Adipose tissue (tissue), 3 donors: ENCODE results near the gene C15orf62. TPM values are rescaled to one million over a fixed set of nuclear protein-coding genes. Genes with fewer than 3 reads are reported as not detected.

Source experiments
- H3K27ac ChIP-seq: one replicate; pipeline ENCODE4 v1.5.1; 2013; ENCODE audit warnings: low read depth, low read length
- WGBS, 3 donors: extraction: QIAGEN DNeasy Blood & Tissue Kit; methylation state at CpG; one replicate each; pipeline ENCODE4 v1.1.7; 2013; 5-methylcytosine and 5-hydroxymethylcytosine counted together
- polyA plus RNA-seq, 3 donors: library from polyadenylated mRNA; stranded (reverse); fragments of 200-250 nt; gene quantifications; one replicate each; pipeline ENCODE4 v1.2.3, GENCODE V29; 2013
- donor health status: healthy with polysubstance abuse.
- donor health status: Bipolar disorder and iron deficiency.
- donor health status: healthy.

The C15orf62 gene
- polyA plus RNA-seq, 3 donors = 0.17 to 0.67 (median 0.33) TPM

DNA sequence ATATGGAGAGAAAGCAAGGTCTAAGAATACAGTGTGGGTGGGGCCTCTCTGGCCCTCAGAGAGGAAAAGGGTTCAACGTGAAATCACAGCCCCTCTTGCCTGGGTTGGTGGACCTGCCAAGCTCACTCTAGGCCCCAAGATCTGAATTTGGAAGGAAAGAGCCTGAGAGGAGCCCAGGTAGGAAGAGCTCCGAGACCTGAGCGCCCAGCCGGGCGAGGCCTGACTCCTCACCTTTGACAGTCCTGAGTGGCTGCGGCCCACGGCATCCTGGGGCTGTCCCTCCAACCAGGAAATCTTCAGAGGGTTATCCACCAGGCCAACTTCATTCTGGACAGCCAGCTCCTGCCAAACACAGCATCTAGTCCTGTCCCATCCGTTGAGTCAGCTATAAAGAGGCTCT is 3.7 kb downstream of the C15orf62 start:
- no peak overlapping the region for H3K27ac ChIP-seq
- 90 to 95% (median 93%) methylated on average over 8 of the region's 8 CpGs for WGBS, 3 donors

DNA sequence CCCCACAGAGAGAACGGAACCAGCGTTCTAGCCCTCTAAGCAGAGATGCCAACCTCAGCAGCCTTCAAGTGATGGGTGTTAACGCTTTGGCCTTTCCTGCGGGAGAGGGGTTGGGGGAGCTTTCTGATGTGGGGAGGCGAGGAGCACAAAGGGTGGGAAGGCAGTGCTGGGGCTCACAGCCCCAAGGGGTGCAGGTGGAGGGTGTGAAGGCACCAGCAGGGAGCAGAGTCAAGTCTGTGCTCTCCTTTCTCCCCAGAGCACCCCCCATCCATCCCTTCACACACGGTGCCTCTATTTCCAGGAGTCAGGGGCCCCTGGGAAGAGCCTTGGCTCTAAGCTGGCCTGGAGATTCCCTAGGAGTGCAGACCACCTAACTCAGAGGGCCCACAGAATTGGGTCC is 4.1 kb downstream of the C15orf62 start:
- 90 to 95% (median 94%) methylated on average over 6 of the region's 6 CpGs for WGBS, 3 donors
- no peak overlapping the region for H3K27ac ChIP-seq

DNA sequence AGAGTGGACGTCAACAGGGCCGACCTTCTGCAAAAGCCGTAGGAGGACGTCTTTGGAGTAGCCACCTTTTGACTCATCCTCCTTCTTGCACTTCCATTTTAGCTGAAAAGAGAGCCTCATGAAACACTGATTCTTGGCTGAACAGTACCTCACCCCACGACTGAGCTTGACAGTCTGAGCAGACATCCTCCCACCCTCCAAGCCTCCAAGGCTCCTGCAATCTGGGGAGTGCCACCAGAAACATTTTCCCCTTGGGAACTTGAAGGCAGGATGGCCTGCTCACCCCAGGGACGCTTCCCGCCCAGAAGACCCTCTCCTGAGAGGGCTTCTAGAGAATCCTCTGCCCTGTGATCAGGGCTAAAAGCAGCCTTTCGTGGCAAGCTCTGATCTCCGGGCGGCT is 5.2 kb downstream of the C15orf62 start:
- WGBS, 3 donors = 91 to 96% (median 92%) methylated on average over 10 of the region's 10 CpGs
- no peak overlapping the region for H3K27ac ChIP-seq

DNA sequence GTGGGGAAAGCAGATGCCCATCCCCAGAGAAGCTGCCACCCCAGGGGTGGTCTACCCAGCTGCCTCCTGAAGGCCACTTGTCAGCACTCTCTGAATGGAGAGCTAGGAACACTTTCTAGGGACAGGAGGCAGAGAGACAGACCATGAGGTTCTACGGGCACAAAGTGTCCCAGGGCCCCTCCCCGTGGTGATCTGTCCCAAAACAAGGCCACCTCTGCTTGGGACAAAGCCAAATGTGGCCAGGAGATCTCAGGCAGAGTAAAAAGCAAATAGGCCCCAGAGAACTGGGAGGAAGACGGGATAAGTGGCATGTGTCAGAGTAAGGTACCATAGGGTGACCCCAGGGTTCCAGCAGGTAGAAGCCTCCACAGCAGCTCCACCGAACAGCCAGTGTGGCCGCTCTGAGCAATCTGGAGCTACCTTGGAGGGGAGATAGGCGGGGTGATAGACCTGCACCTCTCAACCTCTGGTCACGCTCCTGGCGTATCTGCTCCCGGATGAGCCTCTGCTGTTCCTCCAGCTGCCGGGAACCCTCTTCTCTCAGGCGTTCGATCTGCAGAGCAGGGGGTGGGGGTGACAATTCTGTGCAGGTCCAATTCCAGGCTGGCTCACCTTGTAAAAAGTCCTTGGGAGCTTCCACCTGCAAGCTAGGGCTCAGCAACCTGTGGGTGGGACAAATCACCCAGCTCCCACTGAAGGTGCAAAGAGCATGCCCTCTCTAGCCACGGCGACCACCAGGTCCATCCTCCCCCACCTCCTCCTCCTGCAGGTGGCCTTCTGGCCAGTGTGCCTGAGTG is 6.2 kb downstream of the C15orf62 start:
- WGBS, 3 donors = 93 to 98% (median 97%) methylated on average over 14 of the region's 14 CpGs
- no peak overlapping the region for H3K27ac ChIP-seq

DNA sequence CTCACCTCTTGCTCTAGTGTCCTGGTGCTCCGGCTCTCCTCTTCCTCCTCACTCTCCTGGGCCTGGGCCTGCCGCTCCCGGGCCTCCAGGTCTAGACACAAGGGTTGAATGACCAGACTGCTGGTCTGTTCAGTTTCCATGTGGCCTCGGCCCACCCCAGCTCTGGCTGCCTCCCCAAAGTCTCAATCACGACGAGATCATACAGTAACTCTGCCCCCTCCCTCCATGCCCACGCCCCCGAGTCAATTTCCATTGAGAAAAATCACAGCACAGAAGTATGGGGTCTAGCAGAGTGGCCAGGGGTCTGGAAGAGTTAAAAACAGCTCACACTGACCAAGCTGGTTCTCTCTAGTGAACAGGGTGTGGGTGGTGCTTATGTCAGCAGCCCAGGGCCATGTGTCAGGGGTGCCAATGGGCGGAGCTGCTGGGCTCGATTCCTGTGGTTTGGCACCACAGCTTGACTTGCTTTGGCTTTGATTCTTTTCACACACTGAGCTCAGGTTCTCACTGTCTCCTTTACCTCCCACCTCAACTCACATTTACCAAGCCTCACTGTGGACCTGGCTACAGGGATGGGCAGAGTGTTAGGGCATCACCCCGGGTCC is 6.9 kb downstream of the C15orf62 start:
- H3K27ac ChIP-seq = no peak overlapping the region
- WGBS, 3 donors = 75 to 77% (median 76%) methylated on average over 11 of the region's 11 CpGs

DNA sequence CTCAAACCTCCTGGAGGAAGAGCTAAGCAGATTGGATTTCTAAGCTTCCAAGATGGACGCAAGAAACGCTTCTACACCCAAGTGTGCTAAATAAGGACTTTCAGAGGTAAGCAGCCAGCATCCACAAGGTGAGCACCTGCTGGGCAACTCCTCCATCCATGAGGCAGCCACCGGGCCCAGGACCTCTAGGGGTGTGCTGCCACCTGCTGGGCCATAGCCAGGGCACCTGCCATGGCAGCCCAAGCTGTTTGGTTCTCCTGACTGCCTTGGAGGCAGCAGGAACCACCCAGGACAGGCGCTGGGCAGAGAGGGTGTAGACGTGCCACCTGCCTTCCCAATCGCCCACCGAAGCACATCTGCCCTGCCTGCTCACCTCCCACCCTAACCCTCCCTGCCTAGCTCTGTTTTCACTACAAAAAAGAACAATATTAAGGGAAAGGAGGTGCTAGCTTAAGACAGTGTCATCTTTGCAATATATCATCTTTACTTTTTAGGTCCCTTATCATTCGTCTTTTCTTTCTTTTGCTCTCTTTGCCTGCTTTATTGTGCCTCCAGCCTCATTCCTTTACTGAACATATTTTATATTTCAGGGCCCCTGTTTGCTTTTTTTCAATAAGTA is 12.9 kb downstream of the C15orf62 start:
- no peak overlapping the region for H3K27ac ChIP-seq
- 31 to 68% (median 57%) methylated on average over 8 of the region's 8 CpGs for WGBS, 3 donors

DNA sequence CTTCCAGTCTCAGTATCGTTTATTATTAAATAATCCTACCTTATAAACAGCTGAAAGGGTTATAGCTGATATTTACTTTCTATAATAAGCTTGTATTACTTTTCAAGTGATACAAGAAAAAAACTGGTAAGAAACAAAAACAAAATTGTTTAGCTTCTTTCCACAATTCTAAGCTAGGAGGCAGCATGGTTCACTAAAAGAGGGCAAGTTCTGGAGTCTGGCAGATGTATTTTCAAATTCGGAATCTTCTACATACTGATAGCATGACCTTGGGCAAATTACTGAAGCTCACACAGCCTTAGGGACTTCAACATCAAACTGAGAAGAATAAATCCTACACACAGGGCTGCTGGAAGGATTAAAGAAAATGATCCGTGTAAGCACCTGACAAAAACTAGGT is 15.4 kb downstream of the C15orf62 start:
- no peak overlapping the region for H3K27ac ChIP-seq
- 58 to 83% (median 82%) methylated on average over 3 of the region's 3 CpGs for WGBS, 3 donors

DNA sequence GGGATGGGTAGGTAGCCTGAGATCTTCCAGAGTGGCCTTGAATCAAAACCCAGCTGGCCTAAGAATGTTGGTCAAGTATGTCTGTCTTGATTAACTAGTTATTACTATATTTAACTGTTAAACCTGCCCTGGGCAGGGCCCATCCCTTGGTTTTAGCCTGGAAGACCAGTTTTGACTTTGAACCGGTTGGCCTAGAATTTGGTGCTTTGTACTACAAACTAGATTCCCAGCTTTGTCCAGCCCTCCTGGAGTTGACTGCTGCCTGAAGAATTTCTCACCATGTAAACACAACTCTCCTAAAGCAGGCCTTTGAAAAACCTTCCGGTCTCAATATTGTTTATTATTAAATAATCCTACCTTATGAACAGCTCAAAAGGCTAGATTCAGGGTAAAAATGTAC is 16.0 kb downstream of the C15orf62 start:
- 61 to 90% (median 89%) methylated on average over 2 of the region's 2 CpGs for WGBS, 3 donors
- H3K27ac ChIP-seq = no peak overlapping the region

DNA sequence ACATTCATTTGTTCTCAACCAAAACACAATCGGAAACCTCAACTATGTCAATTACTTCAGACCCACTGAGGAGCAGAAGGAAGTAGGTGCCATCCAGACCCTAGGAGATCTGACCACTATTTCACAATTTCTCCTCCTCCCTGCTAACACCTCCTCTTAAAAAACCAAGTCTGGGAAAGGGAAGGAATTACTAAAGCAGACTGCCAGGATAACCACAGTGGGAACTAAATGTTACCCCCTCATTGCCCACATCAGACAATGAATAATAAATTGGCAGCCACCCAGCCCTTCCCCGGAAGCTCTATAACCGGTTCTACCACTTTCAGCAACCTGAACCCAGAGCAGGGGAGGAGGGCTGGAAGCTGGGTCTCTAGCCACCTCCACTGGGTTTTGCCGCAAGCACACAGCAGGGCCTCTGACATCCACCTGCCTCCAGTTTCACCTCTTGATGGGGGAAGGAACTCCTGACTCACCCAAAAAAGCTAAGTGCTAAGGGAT is 17.6 kb downstream of the C15orf62 start:
- H3K27ac ChIP-seq = no peak overlapping the region
- WGBS, 3 donors = 5 to 26% (median 21%) methylated on average over 4 of the region's 4 CpGs

DNA sequence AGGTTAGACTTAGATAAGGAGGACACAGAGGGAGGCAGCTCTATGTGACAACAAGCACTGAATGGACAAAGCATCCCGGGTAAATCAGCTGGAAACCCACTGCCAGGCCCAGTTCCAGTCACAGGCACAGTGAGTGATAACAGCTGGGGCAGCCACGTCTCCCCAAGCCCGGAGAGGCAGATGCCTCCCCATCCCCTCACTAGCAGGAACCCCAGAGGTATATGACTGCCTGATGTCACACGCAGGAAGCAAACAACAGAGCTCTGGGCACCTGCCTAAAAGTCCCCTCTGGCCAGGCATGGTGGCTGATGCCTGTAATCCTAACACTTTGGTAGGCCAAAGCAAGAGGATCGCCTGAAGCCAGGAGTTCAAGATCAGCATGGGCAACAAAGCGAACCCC is 18.2 kb downstream of the C15orf62 start:
- 58 to 76% (median 68%) methylated on average over 6 of the region's 6 CpGs for WGBS, 3 donors
- H3K27ac ChIP-seq = no peak overlapping the region

DNA sequence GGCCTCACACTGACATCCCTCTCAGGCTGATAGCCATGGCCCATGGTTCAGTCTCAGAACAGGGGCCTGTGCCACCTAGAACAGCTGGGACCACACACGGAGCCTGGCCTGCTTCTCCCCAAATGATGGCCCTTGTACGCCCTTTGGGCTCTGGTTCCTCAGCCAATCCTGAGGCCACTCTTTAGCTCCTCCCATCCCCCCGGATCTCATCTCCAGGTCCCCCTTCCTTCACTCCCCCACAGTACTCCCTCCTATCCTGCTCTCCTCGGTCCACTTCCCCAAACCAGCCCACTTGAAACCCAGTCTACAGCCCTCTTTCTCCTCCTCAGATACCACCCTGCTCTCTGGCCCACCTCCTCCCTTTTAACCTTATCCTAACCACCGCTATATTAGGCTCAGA is 19.3 kb downstream of the C15orf62 start:
- no peak overlapping the region for H3K27ac ChIP-seq
- 75 to 93% (median 81%) methylated on average over 5 of the region's 5 CpGs for WGBS, 3 donors

DNA sequence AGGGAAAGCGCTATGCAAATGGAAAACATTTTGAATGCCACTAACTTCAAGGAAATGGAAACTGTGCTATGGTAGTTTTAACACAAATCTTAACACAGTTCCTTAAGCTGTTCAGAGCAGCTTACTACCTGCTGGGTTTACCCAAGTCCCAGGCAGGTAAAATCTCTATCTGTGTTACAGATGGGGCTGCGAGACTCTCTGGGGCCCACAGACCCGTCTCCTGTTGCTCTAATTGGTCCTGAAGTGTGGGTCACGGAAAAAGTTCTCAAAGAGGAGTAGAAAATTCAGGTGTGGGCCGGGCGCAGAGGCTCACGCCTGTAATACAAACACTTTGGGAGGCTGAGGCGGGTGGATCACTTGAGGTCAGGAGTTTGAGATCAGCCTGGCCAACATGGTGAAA is 20.2 kb downstream of the C15orf62 start:
- no peak overlapping the region for H3K27ac ChIP-seq
- WGBS, 3 donors = 88 to 95% (median 91%) methylated on average over 8 of the region's 8 CpGs

DNA sequence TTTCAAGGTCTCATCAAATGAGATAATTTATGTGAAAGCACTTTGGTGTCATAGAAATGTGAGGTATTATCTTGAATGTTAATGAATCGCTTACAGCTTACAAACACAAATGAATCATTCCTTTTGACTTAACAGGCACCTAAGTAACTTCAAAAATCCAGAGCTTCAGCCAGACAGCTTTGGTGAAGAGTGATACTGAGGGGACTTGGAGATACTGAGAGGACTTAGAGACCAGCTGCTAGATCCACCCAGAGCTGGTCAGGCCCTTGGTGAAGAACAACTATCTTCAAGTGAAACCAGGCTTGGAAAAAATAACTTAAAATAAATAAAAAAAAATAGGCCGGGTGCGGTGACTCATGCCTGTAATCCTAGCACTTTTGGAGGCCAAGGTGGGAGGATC is 20.9 kb downstream of the C15orf62 start:
- no peak overlapping the region for H3K27ac ChIP-seq

DNA sequence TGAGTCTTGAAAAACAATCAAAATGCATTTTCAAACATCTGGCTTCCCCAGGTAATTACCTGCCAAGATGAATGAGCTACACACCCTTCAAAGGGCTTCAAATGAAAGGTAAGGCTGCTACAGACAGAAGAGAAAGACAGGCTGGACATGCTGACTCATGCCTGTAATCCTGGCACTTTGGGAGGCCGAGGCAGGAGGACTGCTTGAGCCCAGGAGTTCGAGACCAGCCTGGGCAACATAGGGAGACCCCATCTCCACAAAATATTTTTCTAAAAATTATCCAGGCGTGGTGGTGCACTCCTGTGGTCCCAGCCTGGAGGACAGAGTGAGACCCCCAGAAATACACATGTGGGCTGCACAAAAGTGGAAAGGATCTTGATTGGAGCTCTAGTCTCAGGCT is 22.6 kb downstream of the C15orf62 start:
- H3K27ac ChIP-seq = no peak overlapping the region
- 81 to 99% (median 95%) methylated on average over 3 of the region's 3 CpGs for WGBS, 3 donors

More for the DNA sequence above, 20.9 kb downstream of the C15orf62 start:
- WGBS, 3 donors = 61 to 89% (median 81%) methylated on average over 3 of the region's 3 CpGs

DNA sequence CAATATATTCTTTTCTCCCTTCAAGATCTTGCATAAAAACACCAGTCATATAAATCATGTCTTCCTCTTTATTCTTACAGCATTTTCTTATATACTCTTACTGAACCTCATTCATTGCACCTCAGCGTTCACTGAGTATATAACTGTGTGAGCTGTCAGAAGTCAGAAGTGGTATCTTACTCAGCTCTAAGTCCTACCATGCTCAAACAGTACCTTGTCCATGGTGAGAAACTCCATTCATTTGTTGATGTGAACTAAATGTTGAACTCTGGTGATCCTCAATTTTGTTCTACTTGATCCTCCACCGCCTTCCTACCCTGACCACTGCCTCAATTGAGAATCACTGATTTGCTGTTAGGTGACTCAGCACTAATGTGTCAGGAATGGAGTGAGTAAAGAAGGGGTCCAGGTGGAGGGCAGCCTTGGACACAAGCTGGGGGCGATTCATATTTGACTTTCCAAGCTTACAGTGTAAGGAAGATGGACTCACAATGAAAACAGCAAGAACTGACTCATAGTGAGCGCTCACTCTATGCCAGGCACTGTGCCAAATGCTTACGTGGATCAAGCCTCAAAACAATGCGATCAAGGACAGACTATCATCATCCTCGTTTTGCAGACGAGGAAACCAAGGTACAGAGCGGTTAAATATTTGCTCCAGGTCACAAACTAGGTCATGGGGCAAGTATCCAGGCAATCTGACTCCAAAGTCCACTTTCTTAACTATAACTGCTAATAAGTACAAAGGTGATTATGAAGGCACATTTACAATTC is 23.6 kb downstream of the C15orf62 start:
- 41 to 73% (median 72%) methylated on average over 9 of the region's 9 CpGs for WGBS, 3 donors
- no peak overlapping the region for H3K27ac ChIP-seq

DNA sequence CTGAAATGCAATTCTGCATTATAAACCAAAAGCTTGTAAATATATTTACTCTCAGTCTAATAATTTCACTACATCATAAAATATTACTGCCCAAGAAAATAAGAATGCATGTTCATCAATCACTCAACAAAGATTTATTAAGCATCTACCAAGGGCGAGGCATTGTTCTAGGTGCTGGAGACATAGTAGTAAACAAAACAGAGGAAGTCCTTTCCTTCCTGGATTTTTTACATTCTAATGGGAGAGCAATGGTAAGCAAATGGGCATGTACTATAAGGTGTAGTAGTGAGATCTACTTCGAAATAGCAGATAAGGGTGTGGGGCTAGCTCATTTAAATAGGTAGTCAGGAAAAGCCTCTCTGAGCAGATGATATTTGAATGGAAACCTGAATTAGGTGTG is 26.3 kb downstream of the C15orf62 start:
- WGBS, 3 donors = 65 to 75% (median 67%) methylated on average over 2 of the region's 2 CpGs
- no peak overlapping the region for H3K27ac ChIP-seq

DNA sequence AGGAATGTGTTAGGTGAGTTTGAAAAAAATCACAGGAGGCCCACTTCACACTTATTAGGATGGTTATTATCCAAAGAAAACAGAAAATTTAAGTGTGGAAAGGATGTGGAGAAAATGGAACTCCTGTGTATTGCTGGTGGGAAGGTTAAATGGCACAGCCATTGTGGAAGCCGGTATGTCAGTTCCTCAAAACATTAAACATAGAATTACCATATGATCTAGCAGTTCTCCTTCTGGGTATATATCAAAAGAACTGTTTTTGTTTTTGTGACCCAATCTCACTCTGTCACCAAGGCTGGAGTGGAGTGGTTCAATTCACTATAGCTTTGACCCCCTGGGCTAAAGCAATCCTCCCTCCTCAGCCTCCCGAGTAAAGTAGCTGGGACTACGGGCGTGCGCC is 26.7 kb downstream of the C15orf62 start:
- 87 to 94% (median 93%) methylated on average over 5 of the region's 5 CpGs for WGBS, 3 donors
- H3K27ac ChIP-seq = no peak overlapping the region

DNA sequence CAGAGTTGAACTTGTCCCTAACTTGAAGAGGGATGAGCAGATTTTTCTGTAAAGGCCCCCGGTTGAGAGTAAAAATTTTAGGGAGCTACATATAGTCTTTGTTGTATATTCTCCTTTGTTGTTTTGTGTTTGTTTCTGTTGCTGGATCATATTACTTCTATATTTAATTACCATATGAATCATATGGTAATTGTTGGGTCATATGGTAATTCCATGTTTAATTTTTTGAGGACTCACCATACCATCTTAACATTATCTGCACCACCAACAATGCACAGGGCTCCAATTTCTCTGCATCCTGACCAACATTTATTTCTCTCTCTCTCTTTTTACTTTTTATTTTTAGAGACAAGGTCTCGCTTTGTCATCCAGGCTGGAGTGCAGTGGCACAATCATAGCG is 29.7 kb downstream of the C15orf62 start:
- 92 to 95% (median 94%) methylated on average over 3 of the region's 3 CpGs for WGBS, 3 donors
- H3K27ac ChIP-seq = no peak overlapping the region

DNA sequence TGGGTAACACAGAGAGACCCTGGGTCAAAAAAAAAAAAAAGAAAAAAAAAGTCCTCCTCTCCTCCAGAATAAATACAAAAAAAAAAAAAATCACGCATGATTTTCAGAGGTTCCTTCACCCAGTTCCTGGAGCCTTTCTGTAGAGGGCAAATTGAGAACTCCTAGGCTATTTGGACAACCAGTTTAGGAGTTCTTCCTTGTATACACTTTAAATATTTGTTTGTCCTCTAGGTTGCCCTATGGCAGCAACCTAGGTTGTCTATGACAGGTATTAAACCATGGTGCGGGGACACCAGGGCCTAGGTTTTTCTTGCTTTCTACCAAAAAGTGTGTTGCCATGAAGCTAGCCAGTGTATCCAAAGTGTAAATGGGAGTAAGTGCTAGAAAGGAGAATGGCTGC is 33.3 kb downstream of the C15orf62 start:
- 83 to 95% (median 95%) methylated on average over 2 of the region's 2 CpGs for WGBS, 3 donors
- no peak overlapping the region for H3K27ac ChIP-seq
